GM21528 (cell line): ENCODE data around the gene ATAD3B.
"Not testable (repeated sequence)": the region's sequence is repeated elsewhere in the genome, so short reads cannot be mapped to it uniquely, and the experiment has no call there.

ENCODE experiments used
- ATAC-seq: cut with Tn5 transposase; IDR thresholded peaks from one replicate; pipeline ENCODE4 v1.9.1; 2021; ENCODE audit warnings: mild to moderate bottlenecking, moderate library complexity; ENCODE audit not compliant: unreplicated experiment, low FRiP score

The ATAD3B gene, protein sequence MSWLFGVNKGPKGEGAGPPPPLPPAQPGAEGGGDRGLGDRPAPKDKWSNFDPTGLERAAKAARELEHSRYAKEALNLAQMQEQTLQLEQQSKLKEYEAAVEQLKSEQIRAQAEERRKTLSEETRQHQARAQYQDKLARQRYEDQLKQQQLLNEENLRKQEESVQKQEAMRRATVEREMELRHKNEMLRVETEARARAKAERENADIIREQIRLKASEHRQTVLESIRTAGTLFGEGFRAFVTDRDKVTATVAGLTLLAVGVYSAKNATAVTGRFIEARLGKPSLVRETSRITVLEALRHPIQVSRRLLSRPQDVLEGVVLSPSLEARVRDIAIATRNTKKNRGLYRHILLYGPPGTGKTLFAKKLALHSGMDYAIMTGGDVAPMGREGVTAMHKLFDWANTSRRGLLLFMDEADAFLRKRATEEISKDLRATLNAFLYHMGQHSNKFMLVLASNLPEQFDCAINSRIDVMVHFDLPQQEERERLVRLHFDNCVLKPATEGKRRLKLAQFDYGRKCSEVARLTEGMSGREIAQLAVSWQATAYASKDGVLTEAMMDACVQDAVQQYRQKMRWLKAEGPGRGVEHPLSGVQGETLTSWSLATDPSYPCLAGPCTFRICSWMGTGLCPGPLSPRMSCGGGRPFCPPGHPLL

DNA sequence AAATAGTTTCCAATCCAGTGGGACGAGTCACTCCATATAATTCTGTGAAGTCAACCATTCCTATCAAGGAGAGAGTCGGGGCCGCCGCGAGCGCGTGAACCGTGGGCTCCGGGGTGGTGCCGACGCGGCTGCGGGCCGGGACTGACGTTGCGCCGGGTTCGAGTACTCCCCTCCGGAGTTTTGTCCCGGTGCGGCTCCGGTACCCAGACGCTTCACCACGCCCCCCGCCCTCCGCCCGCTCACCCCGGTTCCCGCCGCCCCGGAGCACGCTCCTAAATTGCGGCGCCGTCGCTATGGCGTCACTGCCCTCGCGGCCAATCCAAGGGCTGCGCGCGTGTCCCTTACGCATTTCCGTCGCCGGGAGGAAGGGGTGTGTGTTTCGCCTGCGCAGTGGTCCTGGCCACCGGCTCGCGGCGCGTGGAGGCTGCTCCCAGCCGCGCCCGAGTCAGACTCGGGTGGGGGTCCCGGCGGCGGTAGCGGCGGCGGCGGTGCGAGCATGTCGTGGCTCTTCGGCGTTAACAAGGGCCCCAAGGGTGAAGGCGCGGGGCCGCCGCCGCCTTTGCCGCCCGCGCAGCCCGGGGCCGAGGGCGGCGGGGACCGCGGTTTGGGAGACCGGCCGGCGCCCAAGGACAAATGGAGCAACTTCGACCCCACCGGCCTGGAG lies at the start of gene ATAD3B:
ATAD3B (plus strand) TSS at position 377 of the 664 bp plus-strand sequence; CDS start at position 497, 120 bp downstream.
- peak; percentile 86 for ATAC-seq

DNA sequence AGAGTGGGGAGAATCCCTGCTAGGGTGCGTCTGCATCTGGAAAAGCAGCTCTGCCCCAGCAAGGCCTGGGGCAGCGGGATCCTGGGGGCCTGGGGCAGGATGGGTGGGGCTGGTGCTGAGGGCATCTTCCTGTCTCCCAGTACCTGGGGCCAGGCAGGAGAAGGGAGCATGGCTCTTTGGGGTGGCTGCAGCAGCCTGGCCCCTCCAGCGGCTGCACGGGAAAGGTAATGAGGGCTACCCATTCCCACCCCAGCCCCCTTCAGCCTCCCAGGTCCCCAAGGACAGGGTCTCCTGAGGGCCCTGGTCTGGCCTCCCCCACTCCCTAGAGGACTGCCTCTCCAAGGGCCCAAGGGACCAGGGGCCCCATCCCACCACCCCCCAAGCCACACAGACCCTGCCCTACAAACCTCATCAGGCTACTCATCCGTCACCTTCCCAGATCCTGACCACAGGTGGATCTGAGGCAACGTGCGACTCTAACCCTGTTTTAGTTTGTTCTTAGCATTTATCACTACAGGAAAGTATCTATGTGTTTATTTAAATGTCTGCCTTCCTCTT lies 49.6 kb upstream of the ATAD3B start:
- ATAC-seq, result no peak

DNA sequence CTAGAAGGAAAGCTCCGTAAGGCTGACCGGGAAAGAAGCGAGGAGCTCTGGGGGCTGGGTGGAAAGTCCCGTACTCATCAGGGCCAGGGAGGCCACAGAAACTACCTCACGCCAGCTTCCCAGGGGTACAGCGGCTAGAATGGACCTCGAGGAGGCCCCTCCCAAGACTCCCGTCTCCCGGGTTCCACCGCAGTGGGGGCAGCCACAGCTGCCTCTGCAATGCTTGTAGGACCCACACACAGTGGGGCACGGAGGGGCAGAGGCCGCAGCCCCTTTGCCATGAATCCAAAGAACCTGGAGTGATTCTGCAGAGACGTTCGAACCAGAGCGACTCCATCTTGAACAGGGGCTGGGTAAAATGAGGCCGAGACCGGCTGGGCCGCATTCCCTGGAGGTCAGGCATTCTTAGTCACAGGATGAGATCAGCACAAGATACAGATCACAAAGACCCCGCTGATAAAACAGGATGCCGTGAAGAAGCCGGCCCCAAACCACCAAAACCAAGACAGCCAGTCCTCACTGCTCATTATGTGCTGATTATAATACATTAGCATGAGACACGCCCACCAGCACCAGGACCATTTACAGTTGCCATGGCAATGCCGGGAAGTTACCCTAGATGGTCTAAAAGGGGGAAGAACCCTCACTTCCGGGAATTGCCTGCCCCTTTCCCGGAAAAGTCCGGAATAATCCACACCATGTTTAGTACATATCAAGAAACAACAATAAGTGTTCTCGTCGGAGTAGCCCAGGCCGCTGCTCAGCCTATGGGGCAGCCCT lies 48.9 kb upstream of the ATAD3B start:
- ATAC-seq, result no peak

DNA sequence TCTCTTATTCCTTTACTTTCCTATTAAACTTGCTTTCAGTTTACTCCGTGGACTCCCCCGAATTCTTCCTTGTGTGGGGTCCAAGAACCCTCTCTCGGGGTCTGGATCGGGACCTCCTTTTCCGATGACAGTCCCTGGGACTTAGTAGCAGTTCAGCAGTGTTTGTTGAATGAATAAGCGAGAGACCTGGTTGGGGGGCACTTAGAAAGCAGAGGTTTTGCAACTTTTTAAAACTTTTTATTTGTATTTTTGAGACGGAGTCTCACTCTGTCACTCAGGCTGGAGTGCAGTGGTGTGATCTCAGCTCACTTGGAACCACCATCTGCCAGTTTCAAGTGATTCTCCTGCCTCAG lies 48.3 kb upstream of the ATAD3B start:
- ATAC-seq, result no peak

DNA sequence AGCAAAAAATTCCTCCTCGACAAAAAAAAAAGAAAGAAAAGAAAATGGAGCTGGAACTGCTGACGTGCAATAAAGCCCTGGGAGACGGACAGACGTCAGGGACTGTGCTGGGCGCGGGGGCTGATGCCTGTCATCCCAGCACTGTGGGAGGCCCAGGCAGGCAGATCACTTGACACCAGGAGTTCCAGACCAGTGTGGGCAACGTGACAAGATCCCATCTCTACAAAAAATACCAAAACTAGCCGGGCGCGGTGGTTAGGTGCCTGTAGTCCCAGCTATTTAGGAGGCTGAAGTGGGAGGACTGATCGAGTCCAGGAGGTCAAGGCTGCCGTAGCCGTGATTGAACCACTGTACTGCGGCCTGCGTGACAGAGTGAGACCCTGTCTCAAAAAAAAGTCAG lies 46.9 kb upstream of the ATAD3B start:
- no peak for ATAC-seq

DNA sequence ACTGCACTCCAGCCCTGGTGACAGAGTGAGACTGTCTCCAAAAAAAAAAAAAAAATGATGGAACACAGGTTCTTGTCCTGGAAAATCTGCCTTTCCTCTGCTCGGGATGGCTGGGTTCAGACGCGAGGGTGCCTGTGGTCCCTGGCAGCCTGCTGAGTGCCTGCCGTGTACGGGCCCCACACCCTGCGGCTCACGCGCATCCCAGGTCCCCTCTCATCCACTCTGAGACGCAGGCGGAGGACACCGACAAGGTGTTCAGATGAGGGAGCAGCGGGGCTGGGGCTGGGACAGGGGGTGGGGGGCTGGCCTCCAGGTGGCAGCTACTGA lies 46.2 kb upstream of the ATAD3B start:
- no peak for ATAC-seq

DNA sequence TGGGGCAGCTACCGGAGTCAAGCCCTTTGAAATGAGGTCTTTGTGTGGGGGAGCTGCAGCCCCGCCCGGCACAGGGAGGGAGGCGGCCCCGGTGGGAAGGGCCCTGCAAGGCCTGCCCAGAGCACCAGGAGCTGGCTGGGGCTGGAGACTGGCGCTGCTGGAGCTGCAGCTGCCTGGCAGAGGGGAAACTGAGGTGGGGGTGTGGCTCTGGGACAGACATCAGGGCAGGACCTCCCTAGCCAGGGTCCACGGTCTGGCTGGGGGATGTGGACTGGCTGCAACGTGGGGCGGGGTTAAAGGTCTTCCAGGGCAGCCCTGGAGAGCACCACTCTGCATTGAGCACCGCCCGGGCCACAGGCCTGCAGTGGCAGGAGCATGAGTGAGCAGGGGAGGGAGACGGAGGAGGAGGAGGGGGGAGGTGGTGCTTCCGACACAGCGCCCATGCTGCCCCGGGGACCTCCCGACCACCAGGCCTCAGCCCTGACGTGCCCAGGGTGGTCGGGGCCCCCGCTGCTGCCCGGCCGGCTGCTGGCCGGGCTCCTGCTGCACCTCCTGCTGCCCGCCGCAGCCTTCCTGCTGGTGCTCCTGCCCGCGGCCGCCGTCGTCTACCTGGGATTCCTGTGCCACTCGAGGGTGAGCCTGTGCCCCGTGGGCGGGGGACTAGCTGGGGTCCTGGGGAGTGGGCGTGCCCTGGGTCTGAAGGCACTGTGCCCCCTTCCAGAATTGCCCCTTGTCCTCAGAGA lies 45.6 kb upstream of the ATAD3B start:
- ATAC-seq, result no peak

DNA sequence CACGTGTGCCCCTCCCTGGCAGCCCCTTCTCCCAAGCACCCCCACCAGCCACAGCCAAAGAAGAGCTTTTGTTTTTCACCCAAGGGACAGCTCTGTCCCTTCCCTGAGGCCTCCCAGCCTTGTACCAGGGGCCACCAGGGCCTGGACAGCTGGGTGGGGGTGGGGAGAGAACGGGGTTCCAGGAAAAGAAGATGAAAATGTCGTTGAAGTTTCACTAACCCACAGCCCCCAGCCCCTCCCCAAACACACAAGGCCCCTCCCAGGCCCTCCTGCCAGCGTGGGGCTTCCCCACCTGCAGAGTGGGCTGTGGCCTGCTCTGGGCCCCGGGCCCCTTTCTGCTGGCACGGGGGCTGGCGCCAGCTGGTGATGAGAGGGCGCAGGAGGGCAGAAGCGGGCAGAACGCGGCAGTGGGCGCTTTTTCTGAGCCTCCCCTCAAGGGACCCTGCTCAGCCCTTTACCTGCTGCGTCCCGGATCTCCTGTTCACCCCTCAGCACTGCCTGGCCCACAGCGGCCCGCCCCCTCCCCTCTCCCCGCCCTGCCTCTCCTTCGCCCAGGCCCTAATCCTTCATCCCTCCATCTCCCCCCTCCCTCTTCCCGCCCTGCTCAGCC lies 45.0 kb upstream of the ATAD3B start:
- no peak for ATAC-seq

DNA sequence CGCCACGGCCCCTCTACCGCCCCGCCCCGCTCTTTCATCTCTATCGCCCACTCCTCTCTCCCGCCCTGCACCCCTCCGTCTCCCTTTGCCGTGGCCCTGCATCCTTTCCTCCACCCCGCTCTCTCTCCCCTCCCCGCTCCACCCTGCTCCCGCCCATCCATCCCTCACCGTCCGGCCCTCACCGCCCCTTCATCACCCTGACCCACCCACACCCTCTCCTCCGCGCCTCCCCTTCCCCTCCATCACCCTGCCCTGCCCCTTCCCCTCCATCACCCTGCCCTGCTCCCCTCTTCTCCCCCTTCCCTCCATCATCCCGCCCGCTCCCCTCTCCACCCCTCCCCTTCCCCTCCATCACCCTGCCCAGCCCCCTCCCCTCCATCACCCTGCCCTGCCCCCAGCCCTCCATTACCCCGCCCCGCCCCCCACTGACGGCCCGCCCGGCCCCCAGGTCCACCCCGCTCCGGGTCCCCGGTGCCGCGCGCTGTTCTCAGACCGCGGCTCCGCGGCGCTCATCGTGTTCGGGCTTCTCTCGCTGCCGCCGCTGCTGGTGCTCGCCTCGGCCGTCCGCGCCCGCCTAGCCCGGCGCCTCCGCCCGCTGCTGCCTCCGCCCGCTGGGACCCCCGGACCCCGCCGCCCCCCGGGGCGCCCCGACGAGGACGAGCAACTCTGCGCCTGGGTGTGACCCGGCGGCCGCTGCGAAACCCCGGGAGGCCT lies 44.3 kb upstream of the ATAD3B start:
- no peak for ATAC-seq

DNA sequence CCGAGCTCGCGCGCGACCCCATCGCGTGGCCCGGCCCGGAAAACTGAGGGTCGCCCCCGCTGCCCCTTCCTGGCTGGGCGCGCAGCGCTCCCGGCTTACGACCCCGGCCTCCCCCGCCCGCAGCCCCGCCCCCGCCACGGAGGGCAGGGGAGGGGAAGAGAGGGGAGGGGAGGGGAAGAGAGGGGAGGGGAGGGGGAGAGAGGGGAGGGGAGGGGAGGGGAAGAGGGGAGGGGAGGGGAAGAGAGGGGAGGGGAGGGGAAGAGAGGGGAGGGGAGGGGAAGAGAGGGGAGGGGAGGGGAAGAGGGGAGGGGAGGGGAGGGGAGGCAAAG lies 43.8 kb upstream of the ATAD3B start:
- no peak for ATAC-seq

DNA sequence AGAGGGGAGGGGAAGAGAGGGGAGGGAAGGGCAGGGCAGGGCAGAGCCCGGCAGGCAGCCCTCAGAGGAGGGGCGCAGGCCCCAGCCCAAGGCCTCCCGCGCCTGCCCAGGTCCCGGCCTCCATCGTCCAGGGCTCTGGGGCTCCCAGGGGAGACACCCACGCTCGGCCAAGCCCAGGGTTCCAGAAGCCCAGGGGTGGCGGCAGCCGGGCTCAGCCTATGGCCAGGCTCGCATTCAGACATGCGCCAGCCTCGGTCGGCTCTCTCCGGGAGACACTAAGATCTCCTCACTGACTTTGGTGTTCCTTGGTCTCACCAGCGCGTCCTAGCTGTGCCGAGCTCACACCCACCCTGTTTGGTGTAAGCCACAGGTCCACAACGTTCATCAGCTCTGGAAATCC lies 43.4 kb upstream of the ATAD3B start:
- no peak for ATAC-seq

DNA sequence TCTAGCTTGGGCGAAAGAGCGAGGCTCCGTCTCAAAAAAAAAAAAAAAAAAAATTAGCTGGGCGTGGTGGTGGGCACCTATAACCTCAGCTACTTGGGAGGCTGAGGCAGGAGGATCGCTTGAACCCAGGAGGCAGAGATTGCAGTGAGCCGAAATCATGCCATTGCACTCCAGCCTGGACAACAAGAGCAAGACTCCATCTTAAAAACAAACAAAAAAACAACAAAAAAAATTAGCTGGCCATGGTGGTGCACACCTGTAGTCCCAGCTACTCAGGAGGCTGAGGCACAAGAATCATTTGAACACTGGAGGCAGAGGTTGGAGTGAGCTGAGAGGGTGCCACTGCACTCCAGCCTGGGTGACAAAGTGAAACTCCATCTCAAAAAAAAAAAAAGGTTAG lies 42.6 kb upstream of the ATAD3B start:
- ATAC-seq, result not testable (repeated sequence)

DNA sequence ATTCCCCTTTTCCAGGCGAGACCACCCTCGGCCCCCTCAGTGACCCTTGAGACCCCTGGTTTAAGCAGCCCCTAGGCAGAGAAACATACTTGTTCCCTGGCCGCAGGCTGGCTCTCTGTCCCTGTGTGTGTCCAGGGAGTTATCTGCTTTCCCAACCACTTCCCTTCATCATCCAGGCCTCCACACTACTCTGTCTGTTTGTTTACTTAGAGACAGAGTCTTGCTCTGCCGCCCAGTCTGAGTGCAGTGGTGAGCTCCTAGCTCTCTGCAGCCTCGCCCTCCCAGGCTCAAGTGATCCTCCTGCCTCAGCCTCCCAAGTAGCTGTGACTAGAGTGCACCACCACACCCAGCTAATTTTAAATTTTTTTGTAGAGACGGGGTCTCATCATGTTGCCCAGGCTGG lies 41.9 kb upstream of the ATAD3B start:
- no peak for ATAC-seq

DNA sequence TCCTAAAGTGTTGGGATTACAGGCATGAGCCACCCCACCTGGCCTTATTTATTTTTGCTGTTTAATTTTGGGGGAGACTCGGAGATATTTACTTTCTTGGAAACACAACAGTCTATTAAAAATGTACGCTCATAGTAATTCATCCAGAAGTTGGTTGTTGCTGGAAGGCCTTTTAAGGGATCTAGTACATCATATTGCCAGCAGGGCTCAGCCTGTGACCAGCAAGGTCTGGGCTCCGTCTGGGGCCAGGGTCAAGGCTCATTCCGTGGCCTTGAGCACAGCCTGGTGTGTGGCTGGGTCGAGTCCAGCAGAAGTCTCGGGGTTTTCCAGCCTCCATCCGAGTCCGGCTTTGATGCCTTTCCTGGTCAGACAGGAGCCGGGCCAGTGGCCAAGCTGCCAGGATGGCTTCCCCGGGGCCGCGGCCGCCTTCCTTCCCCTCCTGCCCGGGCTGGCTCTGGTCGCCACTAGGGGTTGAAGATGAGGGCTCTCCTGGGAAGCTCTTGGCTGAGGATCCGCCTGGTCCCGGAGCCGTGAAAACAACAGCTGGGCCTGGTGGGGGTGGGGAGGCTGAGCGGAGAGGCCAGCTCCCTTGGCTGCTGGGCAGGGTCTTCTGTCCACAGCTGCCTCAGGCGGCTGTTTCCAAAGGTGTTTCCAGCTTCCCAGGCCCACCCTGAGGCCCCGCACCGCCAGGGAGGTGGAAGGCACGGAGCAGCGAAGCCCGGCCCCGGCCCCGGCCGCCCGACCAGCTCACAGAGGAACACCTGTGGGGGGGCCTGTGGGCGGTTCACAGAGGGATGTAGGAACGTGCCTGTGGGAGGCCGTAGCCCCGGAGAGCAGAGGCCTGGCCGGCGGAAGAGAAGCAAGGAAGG lies 41.2 kb upstream of the ATAD3B start:
- no peak for ATAC-seq

DNA sequence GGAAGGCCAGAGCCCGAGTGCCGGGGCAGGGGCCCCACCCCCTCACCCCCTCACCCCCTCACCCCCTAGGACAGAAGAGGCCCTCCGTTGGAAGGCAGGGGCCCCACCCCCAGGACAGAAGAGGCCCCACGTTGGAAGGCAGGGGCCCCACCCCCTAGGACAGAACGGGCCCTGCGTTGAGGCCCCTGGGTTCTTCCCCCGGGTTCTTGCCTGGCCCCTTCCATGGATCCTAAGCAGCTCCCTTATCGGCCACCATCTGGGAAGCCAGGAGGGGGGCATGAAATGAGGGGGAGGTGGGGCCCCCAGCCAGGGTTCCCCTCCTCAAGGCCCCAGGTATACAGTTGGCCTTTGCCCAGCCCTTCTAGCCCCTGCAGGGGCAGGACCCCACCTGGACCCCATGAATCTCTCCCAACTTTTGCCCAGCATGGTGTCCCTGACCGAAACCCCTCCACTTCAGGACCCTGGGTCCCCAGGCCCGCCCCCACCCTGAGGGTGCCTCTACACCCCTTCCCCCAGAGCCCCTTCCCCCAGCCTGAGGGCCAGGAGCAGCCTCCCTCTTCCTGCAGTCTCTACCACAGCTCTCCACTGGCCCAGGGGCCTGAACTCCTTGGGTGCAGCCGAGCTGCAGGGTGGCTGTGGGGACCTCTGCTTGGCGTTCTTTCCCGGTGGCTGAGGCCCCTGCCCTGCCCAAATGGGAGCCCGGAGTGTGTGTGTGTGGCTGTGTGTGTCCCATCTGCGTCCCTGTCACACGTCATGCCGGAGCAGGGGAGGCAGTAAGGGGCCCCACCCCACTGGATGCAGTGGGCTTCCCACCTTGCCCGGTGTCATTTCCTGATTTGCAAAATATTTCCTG lies 40.3 kb upstream of the ATAD3B start:
- ATAC-seq, result no peak

DNA sequence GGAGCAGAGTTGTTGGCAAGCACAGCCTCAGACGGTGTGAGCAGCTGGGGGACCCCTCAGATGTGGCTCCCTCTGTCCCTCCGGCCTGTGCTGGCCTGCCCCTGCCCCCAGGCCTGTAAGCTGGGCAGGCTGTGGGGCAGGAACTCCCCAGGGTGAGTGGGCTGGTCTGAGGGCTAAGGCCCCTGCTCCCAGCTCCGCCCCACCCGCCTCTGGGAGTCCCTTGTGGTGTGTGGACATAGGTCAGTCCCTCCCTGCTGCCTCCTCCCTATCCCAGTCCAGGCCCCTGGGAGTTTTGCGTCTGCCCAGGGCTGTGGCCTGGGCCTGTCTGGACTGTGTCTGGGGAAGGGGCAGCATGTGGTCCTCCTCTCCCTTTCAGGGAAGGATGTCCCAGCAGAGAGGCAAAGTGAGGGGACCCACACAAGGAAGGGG lies 39.7 kb upstream of the ATAD3B start:
- no peak for ATAC-seq

DNA sequence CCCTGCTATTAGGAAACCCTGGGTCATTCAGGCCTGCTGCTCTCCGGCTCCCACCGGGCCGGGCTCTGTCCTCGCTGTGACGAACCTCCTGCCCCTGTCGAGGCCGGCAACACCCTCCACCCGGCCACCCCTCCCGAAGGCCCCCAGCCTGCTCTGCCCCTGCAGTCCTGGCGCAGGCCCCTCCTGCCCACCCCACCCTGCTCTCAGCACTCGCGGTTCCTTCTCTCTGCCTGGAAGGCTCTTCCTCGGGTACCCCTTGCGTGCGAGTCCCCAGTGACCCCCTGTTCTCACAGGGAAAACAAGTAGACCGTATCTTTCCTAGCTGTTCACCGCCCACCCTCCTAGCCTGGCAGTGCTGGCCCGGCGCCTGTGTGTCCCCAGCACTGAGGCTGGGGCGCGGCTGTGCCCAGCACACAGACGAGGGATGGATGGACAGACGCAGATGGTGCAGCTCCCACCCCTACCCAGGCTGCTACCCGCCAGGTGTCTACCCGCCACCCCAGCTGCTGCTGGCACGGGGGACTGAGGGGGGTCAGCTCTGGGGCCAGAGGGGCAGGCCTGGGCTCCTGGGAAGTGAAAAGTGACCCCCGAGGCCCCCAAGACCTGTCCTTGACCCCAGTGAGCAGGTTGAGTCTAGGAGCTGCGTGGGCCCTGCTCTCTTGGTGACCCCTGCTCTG lies 39.2 kb upstream of the ATAD3B start:
- no peak for ATAC-seq
